ENCODE results near the gene TRAPPC4. TPM values are rescaled to one million over a fixed set of nuclear protein-coding genes. Genes with fewer than 3 reads are reported as not detected.
"Not testable (repeated sequence)": the region's sequence is repeated elsewhere in the genome, so short reads cannot be mapped to it uniquely, and the experiment has no call there.

Gene TRAPPC4
- total and polyA plus RNA-seq, 2 donors (not counting 1 experiment from before 2014, with no cell fraction given) = 61.4 to 64.5 TPM

GRCh38 chr11:118984825-118985224 lies 33.7 kb upstream of the TRAPPC4 start:
- POLR2A ChIA-PET = interaction anchor here (0.6 kb wide), 2 partner anchors 8 to 191 kb away, joined by 3 to 5 read pairs; no protein-coding TSS in a partner anchor

DNA sequence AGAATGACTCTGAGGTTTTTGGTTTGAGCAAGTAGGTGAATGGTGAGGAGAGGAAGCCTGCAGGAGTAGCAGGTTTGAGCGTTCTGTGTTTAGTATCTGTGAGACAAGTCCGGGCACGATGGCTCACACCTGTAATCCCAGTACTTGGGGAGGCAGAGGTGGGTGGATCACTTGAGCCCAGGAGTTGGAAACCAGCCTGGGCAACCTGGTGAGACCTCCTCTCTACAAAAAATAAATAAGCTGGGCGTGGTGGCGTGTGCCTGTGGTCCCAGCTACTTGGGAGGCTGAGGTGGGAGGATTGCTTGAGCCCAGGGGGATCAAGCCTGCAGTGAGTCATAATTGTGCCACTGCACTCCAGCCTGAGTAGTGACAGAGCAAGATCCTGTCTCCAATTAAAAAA lies 30.3 kb upstream of the TRAPPC4 start:
- no peaks in the 10 kb centered on the region for H3K9me3 ChIP-seq (ENCODE audit: control extremely low read depth in 1 of 3, control insufficient read depth in 2 of 3, insufficient read depth in 1 of 3, low read length in 2 of 3)
- 100% methylated on average over 5 of the region's 5 CpGs for WGBS (ENCODE audit: insufficient coverage)
- no peaks in the 10 kb centered on the region for H4K20me1 ChIP-seq (ENCODE audit: control insufficient read depth, insufficient read depth, low read length, poor library complexity, severe bottlenecking)
- POLR2A ChIA-PET = no interaction called here
- Mint-ChIP-seq H3K4me1 (no peaks in the 10 kb centered on the region), H3K4me3 (no peak overlapping the region), H3K27me3 (no peaks in the 10 kb centered on the region), H3K27ac (no peak overlapping the region), H3K9me3 (ENCODE audit: insufficient read depth) (no peaks in the 10 kb centered on the region)
- H3K27ac ChIP-seq (ENCODE audit: low read length in 2 of 2) = no peak overlapping the region
- H2AFZ ChIP-seq (ENCODE audit: insufficient read depth, low read depth, low read length, poor library complexity, severe bottlenecking) = no peak overlapping the region
- H3K4me1 ChIP-seq (ENCODE audit: control insufficient read depth in 2 of 2, insufficient read depth in 2 of 2, low read length in 2 of 2) = no peaks in the 10 kb centered on the region
- CTCF ChIA-PET = interaction anchor here (0.7 kb wide), 1 partner anchor 328 kb away, joined by 3 read pairs; no protein-coding TSS in a partner anchor
- no peak for ATAC-seq (ENCODE audit: low read depth)
- H3K9ac ChIP-seq (ENCODE audit: low read length) = no peak overlapping the region
- no peaks in the 10 kb centered on the region for H3K36me3 ChIP-seq (replicated peaks in 1 of 2; ENCODE audit: control extremely low read depth in 1 of 2, control insufficient read depth in 1 of 2, extremely low read depth in 1 of 2, insufficient read depth in 2 of 2, low read length in 1 of 2)
- H3K27me3 ChIP-seq (replicated peaks in 1 of 4; ENCODE audit: control extremely low read depth in 1 of 4, control insufficient read depth in 3 of 4, insufficient read depth in 4 of 4, low read length in 3 of 4) = no peaks in the 10 kb centered on the region
- no peak overlapping the region for H3K4me3 ChIP-seq (ENCODE audit: control extremely low read depth in 1 of 5, extremely low read depth in 1 of 5, insufficient read depth in 1 of 5, low read depth in 2 of 5, low read length in 4 of 5)
- intact Hi-C loops (cut with micrococcal nuclease) = no loop called here
- no peak for DNase-seq
- no peak overlapping the region for H3K4me2 ChIP-seq (replicated peaks; ENCODE audit: low read depth, low read length, poor library complexity, severe bottlenecking)
- peaks cover 4% of the 10 kb centered on the region for H3K79me2 ChIP-seq (ENCODE audit: control insufficient read depth, insufficient read depth, low read length)
- no peak for TF ChIP-seq EZH2 (IDR thresholded peaks at IDR 0.05; ENCODE audit: borderline replicate concordance, insufficient read depth, low read depth, low read length, poor library complexity, severe bottlenecking)
- TF ChIP-seq, protein P1, sequence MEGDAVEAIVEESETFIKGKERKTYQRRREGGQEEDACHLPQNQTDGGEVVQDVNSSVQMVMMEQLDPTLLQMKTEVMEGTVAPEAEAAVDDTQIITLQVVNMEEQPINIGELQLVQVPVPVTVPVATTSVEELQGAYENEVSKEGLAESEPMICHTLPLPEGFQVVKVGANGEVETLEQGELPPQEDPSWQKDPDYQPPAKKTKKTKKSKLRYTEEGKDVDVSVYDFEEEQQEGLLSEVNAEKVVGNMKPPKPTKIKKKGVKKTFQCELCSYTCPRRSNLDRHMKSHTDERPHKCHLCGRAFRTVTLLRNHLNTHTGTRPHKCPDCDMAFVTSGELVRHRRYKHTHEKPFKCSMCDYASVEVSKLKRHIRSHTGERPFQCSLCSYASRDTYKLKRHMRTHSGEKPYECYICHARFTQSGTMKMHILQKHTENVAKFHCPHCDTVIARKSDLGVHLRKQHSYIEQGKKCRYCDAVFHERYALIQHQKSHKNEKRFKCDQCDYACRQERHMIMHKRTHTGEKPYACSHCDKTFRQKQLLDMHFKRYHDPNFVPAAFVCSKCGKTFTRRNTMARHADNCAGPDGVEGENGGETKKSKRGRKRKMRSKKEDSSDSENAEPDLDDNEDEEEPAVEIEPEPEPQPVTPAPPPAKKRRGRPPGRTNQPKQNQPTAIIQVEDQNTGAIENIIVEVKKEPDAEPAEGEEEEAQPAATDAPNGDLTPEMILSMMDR (IDR thresholded peaks at IDR 0.05) = no peak

More at GRCh38 chr11:118984825-118985224, 33.7 kb upstream of the TRAPPC4 start:
- no peaks in the 10 kb centered on the region for H3K4me1 ChIP-seq (ENCODE audit: control insufficient read depth in 2 of 2, insufficient read depth in 2 of 2, low read length in 2 of 2)
- Mint-ChIP-seq H3K27ac (no peak overlapping the region), H3K4me3 (no peak overlapping the region), H3K9me3 (ENCODE audit: insufficient read depth) (no peaks in the 10 kb centered on the region), H3K4me1 (no peaks in the 10 kb centered on the region), H3K27me3 (peaks cover 4% of the 10 kb centered on the region)
- intact Hi-C loops (cut with micrococcal nuclease) = no loop called here
- peaks cover 0 to 4% (median 0%) of the 10 kb centered on the region in 4 experiments for H3K27me3 ChIP-seq (replicated peaks in 1 of 4; ENCODE audit: control extremely low read depth in 1 of 4, control insufficient read depth in 3 of 4, insufficient read depth in 4 of 4, low read length in 3 of 4)
- H3K27ac ChIP-seq (ENCODE audit: low read length in 2 of 2) = no peak overlapping the region
- 100% methylated on average over 2 of the region's 2 CpGs for WGBS (ENCODE audit: insufficient coverage)
- no peak overlapping the region for H2AFZ ChIP-seq (ENCODE audit: insufficient read depth, low read depth, low read length, poor library complexity, severe bottlenecking)
- H4K20me1 ChIP-seq (ENCODE audit: control insufficient read depth, insufficient read depth, low read length, poor library complexity, severe bottlenecking) = no peaks in the 10 kb centered on the region
- H3K36me3 ChIP-seq (replicated peaks in 1 of 2; ENCODE audit: control extremely low read depth in 1 of 2, control insufficient read depth in 1 of 2, extremely low read depth in 1 of 2, insufficient read depth in 2 of 2, low read length in 1 of 2) = no peaks in the 10 kb centered on the region
- CTCF ChIA-PET = interaction anchor here (0.6 kb wide), 1 partner anchor 84 kb away, joined by 5 read pairs; no protein-coding TSS in a partner anchor
- H3K9ac ChIP-seq (ENCODE audit: low read length) = no peak overlapping the region
- no peak overlapping the region for H3K4me3 ChIP-seq (ENCODE audit: control extremely low read depth in 1 of 5, extremely low read depth in 1 of 5, insufficient read depth in 1 of 5, low read depth in 2 of 5, low read length in 4 of 5)
- H3K79me2 ChIP-seq (ENCODE audit: control insufficient read depth, insufficient read depth, low read length) = no peaks in the 10 kb centered on the region
- DNase-seq = no peak
- ATAC-seq (ENCODE audit: low read depth) = no peak
- no peaks in the 10 kb centered on the region for H3K9me3 ChIP-seq (ENCODE audit: control extremely low read depth in 1 of 3, control insufficient read depth in 2 of 3, insufficient read depth in 1 of 3, low read length in 2 of 3)
- no peak for TF ChIP-seq EZH2 (IDR thresholded peaks at IDR 0.05; ENCODE audit: borderline replicate concordance, insufficient read depth, low read depth, low read length, poor library complexity, severe bottlenecking)
- TF ChIP-seq, protein P1 (IDR thresholded peaks at IDR 0.05) = no peak
- no peak overlapping the region for H3K4me2 ChIP-seq (replicated peaks; ENCODE audit: low read depth, low read length, poor library complexity, severe bottlenecking)

DNA sequence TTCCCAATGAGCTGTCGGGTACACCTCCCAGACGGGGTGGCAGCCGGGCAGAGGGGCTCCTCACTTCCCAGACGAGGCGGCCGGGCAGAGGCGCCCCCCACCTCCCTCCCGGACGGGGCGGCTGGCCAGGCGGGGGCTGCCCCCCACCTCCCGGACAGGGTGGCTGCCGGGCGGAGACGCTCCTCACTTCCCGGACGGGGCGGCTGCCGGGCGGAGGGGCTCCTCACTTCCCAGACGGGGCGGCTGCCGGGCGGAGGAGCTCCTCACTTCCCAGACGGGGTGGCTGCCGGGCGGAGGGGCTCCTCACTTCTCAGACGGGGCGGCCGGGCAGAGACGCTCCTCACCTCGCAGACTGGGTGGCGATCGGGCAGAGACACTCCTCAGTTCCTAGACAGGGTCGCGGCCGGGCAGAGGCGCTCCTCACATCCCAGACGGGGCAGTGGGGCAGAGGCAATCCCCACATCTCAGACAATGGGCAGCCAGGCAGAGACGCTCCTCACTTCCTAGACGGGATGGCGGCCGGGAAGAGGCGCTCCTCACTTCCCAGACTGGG lies 27.0 kb upstream of the TRAPPC4 start:
- H3K27ac ChIP-seq (ENCODE audit: low read length in 2 of 2); POLR2A ChIA-PET; intact Hi-C loops (cut with micrococcal nuclease); CTCF ChIA-PET; H3K9ac ChIP-seq (ENCODE audit: low read length); ATAC-seq (ENCODE audit: low read depth); H4K20me1 ChIP-seq (ENCODE audit: control insufficient read depth, insufficient read depth, low read length, poor library complexity, severe bottlenecking); H3K4me1 ChIP-seq (ENCODE audit: control insufficient read depth in 2 of 2, insufficient read depth in 2 of 2, low read length in 2 of 2); H3K9me3 Mint-ChIP-seq (ENCODE audit: insufficient read depth); H3K27me3 ChIP-seq (replicated peaks in 1 of 4; ENCODE audit: control extremely low read depth in 1 of 4, control insufficient read depth in 3 of 4, insufficient read depth in 4 of 4, low read length in 3 of 4); DNase-seq; H3K27ac Mint-ChIP-seq; H2AFZ ChIP-seq (ENCODE audit: insufficient read depth, low read depth, low read length, poor library complexity, severe bottlenecking); H3K4me3 Mint-ChIP-seq; H3K36me3 ChIP-seq (replicated peaks in 1 of 2; ENCODE audit: control extremely low read depth in 1 of 2, control insufficient read depth in 1 of 2, extremely low read depth in 1 of 2, insufficient read depth in 2 of 2, low read length in 1 of 2); H3K4me1 Mint-ChIP-seq; H3K27me3 Mint-ChIP-seq; H3K4me2 ChIP-seq (replicated peaks; ENCODE audit: low read depth, low read length, poor library complexity, severe bottlenecking); H3K4me3 ChIP-seq (ENCODE audit: control extremely low read depth in 1 of 5, extremely low read depth in 1 of 5, insufficient read depth in 1 of 5, low read depth in 2 of 5, low read length in 4 of 5); H3K9me3 ChIP-seq (ENCODE audit: control extremely low read depth in 1 of 3, control insufficient read depth in 2 of 3, insufficient read depth in 1 of 3, low read length in 2 of 3): not testable (repeated sequence)
- 94% methylated on average over 27 of the region's 44 CpGs for WGBS (ENCODE audit: insufficient coverage)
- H3K79me2 ChIP-seq (ENCODE audit: control insufficient read depth, insufficient read depth, low read length) = peaks cover 14% of the 10 kb centered on the region

Data from B cell (primary cell).